SK-MEL-5 (cell line): ENCODE results near the gene MARS2. TPM values are rescaled to one million over a fixed set of nuclear protein-coding genes. Genes with fewer than 3 reads are reported as not detected.

ENCODE experiments used
- total RNA-seq: library from RNA; depleted of rRNA; stranded (reverse); fragments of >200 nt; shearing (Covaris generic); gene quantifications from 2 replicates; pipeline ENCODE4 v1.2.3, GENCODE V29; 2014; rRNA removed

The MARS2 gene
- total RNA-seq, 1 experiment from 2014 or later = 12.3 TPM

Other genes with a start within 250 kb of the MARS2 start
- 374 and 381 TPM in 2 replicates for gene HSPD1, start 205.5 kb upstream of the MARS2 start, total RNA-seq
- gene HSPE1, start 205.0 kb upstream of the MARS2 start, total RNA-seq = 207 and 246 TPM in 2 replicates
- gene MOB4, start 189.3 kb upstream of the MARS2 start, total RNA-seq = 32.9 and 42.7 TPM in 2 replicates
- 2.2 and 5.0 TPM in 2 replicates for gene RFTN2, start 29.8 kb upstream of the MARS2 start, total RNA-seq
- not detected in 2 replicates for gene BOLL, start 80.0 kb downstream of the MARS2 start, total RNA-seq
- gene PLCL1, start 99.2 kb downstream of the MARS2 start, total RNA-seq = 0.83 and 0.90 TPM in 2 replicates